NOMO-1 treated with dmso at 0.1 percent for 144 hours (cell line): ENCODE measurements around the gene CALHM1.
A peak's percentile ranks its signal among the peaks of the same experiment; 100 is the strongest.

Source experiments
- DNase-seq: peaks from one replicate; lab custom pipeline; 2025; ENCODE audit not compliant: unreplicated experiment; lab: John Stamatoyannopoulos, UW

The CALHM1 gene

GRCh38 chr10:103456074-103456660 lies 2.5 kb downstream of the CALHM1 start:
- no peak for DNase-seq

GRCh38 chr10:103455235-103455634 lies 3.5 kb downstream of the CALHM1 start:
- DNase-seq, result no peak

GRCh38 chr10:103454026-103454425 lies 4.7 kb downstream of the CALHM1 start:
- DNase-seq, result no peak

- no peak for DNase-seq
Observed at GRCh38 chr10:103452506-103453230, 6.0 kb downstream of the CALHM1 start.

GRCh38 chr10:103451831-103452505 lies 6.7 kb downstream of the CALHM1 start, which contains the start of gene CALHM2:
Gene CALHM2, minus strand, starts transcription at chr10:103452370. Its CDS starts 2,429 bp downstream, at chr10:103449941.
- DNase-seq, result peak; percentile 40

- no peak for DNase-seq
Observed at GRCh38 chr10:103451091-103451813, 7.4 kb downstream of the CALHM1 start.

GRCh38 chr10:103450201-103450695 lies 8.5 kb downstream of the CALHM1 start:
- no peak for DNase-seq

- no peak for DNase-seq
Observed at GRCh38 chr10:103449208-103450144, 9.2 kb downstream of the CALHM1 start.

- no peak for DNase-seq
Observed at GRCh38 chr10:103448746-103449145, 10.0 kb downstream of the CALHM1 start.

GRCh38 chr10:103447187-103447586 lies 11.5 kb downstream of the CALHM1 start:
- no peak for DNase-seq

GRCh38 chr10:103445767-103446567 lies 12.7 kb downstream of the CALHM1 start:
- DNase-seq, result no peak

GRCh38 chr10:103445366-103445765 lies 13.3 kb downstream of the CALHM1 start:
- DNase-seq, result no peak

- no peak for DNase-seq
Observed at GRCh38 chr10:103444478-103444877, 14.2 kb downstream of the CALHM1 start.

GRCh38 chr10:103443475-103444185 lies 15.1 kb downstream of the CALHM1 start:
- no peak for DNase-seq

GRCh38 chr10:103442031-103442461 lies 16.7 kb downstream of the CALHM1 start:
- no peak for DNase-seq

GRCh38 chr10:103441611-103442010 lies 17.1 kb downstream of the CALHM1 start:
- DNase-seq, result no peak

GRCh38 chr10:103441206-103441605 lies 17.5 kb downstream of the CALHM1 start:
- no peak for DNase-seq

GRCh38 chr10:103440416-103440815 lies 18.3 kb downstream of the CALHM1 start:
- DNase-seq, result no peak

- no peak for DNase-seq
Observed at GRCh38 chr10:103439776-103440175, 18.9 kb downstream of the CALHM1 start.
